Esophagus squamous epithelium (tissue), 4 donors: ENCODE measurements around the gene OR5B2.

Experiments
- CTCF ChIP-seq, 6 experiments: fragments of 450-650 bp in 4 of 6; fragments of 200-600 bp in 2 of 6; sonication (generic) in 2 of 6; IDR thresholded peaks; one replicate each; pipeline ENCODE4 v1.5.1; 2016 to 2019; ENCODE audit warnings: antibody characterized with exemption in 6 of 6, mild to moderate bottlenecking in 4 of 6, moderate library complexity in 4 of 6
- POLR2A ChIP-seq, 4 donors: fragments of 450-650 bp; IDR thresholded peaks; one replicate each; pipeline ENCODE4 v1.6.1; 2017; ENCODE audit warnings: antibody characterized with exemption in 4 of 4, mild to moderate bottlenecking in 4 of 4, moderate library complexity in 3 of 4

GRCh38 chr11:58429273-58429672 is 1.4 kb upstream of the OR5B2 start:
- TF ChIP-seq CTCF (IDR thresholded peaks at IDR 0.05) (no peak), POLR2A (IDR thresholded peaks at IDR 0.05) (no peak)
